HEK293T (cell line): ENCODE measurements around the gene TPI1.

Experiments used
- BHLHE40 ChIP-seq: fragments of 450-650 bp; IDR thresholded peaks from 2 replicates; pipeline ENCODE4 v1.6.1; 2016; ENCODE audit warnings: mild to moderate bottlenecking, moderate library complexity, borderline replicate concordance
- SP1 ChIP-seq: fragments of 450-650 bp; IDR thresholded peaks from 2 replicates; pipeline ENCODE4 v1.6.1; 2017

DNA sequence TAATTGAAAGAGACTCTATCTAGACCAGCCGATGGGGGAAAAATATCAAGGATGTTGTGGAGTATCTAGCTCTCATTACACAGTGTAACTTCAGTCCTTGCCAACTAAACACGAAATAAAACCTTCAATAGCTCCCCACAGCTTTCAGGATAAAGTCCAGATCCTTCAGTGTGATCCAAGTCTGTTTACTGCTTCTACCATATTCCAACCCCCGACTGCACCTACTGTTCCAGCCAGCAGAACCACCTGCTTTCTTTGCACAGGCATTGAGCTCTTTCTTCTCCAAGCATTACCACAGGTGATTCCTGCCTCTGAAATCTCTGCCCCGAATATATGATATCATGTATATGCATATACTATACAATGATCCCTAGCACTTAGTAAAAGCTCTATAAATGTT is 35.1 kb downstream of the TPI1 start:
- TF ChIP-seq SP1, result no peak
- TF ChIP-seq BHLHE40, result no peak
